ENCODE data around the gene DLG1.

GRCh38 chr3:197266331-197266730, 32.1 kb downstream of the DLG1 start:
- no peak for TF ChIP-seq CTCF (IDR thresholded peaks at IDR 0.05)
- no peak for TF ChIP-seq POLR2AphosphoS5 (IDR thresholded peaks at IDR 0.05; ENCODE audit: insufficient read depth in 1 of 2, low read depth in 1 of 2)
